Forelimb muscle (tissue), 1 donor: ENCODE measurements around the gene OR4L1. TPM values are rescaled to one million over a fixed set of nuclear protein-coding genes. Genes with fewer than 3 reads are reported as not detected.
"Not testable (repeated sequence)": the region's sequence is repeated elsewhere in the genome, so short reads cannot be mapped to it uniquely, and the experiment has no call there.

Source experiments
- DNase-seq: peaks from one replicate; pipeline ENCODE4 v3.0.0-alpha.2; 2013; ENCODE audit warnings: low read depth
- polyA plus RNA-seq: library from polyadenylated mRNA; unstranded; fragments of 120-200 nt; gene quantifications from one replicate; pipeline ENCODE4 v1.2.1, GENCODE V29; 2013; ENCODE audit not compliant: insufficient read length

Gene OR4L1, protein sequence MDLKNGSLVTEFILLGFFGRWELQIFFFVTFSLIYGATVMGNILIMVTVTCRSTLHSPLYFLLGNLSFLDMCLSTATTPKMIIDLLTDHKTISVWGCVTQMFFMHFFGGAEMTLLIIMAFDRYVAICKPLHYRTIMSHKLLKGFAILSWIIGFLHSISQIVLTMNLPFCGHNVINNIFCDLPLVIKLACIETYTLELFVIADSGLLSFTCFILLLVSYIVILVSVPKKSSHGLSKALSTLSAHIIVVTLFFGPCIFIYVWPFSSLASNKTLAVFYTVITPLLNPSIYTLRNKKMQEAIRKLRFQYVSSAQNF
- polyA plus RNA-seq: not detected

DNA sequence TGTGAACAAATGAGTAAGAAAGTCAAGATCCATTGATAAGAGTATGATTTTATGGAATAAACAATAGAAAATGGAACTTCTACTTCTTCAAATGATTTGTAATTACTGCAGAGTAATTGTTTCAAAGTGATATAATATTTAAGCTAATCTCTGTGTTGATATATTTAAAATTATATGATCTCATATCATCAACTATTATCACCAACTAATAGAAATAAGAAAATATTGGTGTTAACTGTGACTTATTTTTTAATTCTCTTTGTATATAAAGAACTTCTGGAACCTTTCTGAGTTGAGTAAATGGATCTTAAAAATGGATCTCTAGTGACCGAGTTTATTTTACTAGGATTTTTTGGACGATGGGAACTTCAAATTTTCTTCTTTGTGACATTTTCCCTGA, at the start of gene OR4L1:
Gene OR4L1 (plus strand): TSS at position 301 of the 400 bp plus-strand sequence. CDS start 0 bp downstream, at position 301.
- no peak for DNase-seq

DNA sequence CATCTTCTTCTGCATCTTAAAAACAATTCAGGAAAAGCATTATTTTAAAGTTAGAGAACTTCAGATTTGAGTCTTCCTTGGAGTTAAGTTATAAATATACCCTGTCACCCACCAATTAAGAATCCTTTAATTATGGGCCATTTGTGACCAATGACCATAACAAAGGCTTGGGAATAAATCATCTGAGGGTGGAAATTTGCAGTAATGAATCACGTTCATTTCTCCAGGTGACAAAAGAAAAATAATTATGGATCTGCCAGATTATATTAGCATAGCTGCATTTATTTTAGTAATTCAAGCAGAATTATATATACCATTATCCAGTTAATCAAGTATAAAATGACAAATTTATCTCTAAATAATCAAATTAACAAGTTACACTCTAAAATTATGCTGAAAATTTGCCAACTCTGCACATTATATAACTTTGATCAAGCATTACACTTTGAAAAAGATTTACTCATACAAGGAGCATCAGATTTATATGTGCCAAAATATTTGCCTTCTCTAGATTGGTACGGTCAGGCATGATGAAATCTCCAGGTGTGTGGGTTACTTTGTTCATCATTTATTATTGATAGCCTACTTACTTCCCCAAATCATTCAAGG, 40.5 kb upstream of the OR4L1 start, which contains the start of gene OR4K14:
Gene OR4K14 (minus strand): TSS at position 51 of the 609 bp plus-strand sequence. CDS start 4,114 bp downstream, outside the sequence.
- no peak for DNase-seq

DNA sequence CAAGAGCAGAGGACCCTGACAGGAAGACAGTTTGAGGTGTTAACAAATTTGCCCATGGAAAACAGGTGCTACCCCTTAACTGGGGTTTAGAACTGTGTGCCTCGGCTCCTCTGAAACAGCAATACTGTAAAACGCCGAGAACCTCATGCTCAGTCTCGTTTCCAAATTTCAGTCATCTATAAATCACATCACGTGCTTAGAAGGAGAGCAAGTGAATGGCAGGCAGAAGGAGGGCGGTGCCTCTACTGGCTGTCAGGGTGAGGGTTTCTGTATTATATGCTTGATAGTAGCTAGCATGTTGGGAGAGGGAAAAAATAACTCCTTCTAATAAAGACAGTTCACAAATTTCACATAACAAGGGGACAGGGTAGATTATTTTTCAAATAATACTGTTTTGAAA, 28.8 kb upstream of the OR4L1 start:
- DNase-seq: no peak

DNA sequence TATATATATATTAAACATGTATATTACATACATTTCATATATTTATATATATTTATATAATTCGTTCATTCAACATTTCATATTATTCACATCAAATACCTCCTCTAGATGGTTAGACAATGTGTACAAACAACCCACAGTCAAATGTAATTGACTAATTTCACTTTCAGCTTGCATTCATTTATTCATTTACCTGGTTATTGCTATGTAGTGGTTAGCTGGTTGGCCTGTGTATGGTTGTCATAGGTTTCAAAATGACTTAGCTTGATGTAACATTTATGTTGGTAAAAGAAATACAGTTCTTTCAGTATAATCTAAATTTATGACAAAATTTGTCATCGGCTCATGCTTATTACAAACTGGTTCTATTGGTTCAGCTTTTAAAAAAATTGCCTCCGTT, 24.4 kb upstream of the OR4L1 start:
- no peak for DNase-seq

DNA sequence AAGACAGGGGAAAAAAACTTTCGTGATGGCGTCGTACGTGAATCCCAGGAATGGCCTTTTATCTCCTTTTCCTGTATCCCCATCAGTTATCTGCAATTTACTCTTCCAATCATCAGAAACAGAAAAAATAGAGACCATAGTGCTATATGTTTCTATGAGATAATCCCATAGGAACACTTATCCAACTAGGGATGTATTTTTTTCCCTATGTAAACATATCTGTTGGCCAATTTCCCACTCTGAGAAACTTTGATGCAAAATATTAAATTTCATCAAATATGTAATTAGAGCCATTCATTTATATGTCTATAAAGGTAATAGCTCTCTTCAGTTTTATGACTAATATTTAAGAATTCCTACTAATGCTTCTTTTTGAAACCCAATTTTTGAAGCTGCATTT, 23.9 kb upstream of the OR4L1 start, which contains the start of gene OR4K13:
Gene OR4K13 (minus strand): TSS at position 101 of the 400 bp plus-strand sequence. CDS start 1,280 bp downstream, outside the sequence.
- no peak for DNase-seq

DNA sequence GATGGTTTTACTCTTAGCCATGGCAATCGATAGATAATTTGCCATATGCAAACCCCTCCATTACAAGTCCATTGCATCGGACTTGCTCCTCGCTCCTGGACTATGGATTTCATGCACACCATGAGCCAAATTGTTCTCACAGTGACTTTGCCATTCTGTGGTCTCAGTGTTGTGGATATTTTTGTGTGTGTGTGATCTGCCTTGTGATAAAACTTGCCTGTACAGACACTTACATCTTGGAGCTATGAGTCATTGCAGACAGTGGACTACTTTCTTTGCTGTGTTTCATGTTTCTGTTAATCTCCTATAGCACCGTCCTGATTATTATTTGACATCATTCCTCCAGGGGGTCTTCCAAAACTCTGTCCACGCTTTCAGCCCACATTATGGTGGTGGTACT, 15.6 kb upstream of the OR4L1 start:
- DNase-seq: no peak

DNA sequence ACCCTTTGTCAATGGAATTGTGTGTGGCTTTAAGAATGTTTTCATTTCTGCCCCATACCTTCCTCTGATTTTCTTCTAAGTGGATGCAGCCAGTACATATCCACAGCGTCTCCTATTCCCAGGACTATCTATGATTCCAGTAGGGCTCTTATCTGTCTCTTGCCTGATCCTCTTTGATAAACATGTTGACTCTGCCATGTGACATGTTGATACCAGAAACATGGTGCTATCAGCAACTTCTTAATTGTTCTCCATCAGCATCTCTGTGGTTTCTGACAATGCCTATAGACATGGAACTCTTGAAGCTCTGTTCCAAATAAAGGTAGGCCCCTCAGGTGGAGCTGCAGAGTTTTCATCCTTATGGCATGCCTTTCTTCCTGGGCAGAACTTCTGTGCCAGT, 11.6 kb upstream of the OR4L1 start:
- DNase-seq: no peak

DNA sequence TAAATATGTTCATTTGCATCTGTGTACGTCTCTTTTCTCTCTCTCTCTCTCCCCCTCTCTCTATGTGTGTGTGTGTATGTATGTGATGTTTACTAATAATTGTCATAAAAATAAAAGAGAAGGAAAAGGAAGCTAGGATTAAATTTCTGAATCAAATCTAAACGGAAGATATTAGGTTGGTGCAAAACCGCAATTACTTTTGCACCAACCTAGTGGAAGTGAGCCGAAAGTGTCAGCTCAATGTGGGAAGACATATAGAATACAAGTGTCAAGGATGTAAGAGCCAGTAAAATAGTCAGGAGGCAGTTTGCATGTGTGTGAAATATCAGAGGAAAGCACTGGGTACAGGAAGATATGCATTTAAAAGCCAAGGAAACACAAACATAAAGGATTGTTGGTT, 32.2 kb downstream of the OR4L1 start:
- no peak for DNase-seq

DNA sequence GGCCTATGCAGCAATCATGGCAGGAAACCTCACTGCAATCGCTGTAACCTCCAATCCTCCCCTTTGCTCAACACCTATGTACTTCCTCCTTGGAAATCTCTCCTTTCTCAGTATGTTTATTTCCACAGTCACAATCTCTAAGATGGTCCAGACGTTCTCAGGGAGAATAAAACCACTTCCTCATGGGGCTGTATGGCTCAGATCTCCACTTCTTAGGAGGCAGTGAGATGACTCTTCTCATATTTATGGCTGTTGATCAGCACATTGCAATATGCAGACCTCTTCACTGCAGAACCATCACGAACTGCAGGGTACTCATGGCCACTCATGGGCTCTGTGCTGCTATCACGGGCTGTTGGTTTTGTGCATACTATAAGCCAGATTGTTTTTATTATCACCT, 33.6 kb downstream of the OR4L1 start:
- no peak for DNase-seq

DNA sequence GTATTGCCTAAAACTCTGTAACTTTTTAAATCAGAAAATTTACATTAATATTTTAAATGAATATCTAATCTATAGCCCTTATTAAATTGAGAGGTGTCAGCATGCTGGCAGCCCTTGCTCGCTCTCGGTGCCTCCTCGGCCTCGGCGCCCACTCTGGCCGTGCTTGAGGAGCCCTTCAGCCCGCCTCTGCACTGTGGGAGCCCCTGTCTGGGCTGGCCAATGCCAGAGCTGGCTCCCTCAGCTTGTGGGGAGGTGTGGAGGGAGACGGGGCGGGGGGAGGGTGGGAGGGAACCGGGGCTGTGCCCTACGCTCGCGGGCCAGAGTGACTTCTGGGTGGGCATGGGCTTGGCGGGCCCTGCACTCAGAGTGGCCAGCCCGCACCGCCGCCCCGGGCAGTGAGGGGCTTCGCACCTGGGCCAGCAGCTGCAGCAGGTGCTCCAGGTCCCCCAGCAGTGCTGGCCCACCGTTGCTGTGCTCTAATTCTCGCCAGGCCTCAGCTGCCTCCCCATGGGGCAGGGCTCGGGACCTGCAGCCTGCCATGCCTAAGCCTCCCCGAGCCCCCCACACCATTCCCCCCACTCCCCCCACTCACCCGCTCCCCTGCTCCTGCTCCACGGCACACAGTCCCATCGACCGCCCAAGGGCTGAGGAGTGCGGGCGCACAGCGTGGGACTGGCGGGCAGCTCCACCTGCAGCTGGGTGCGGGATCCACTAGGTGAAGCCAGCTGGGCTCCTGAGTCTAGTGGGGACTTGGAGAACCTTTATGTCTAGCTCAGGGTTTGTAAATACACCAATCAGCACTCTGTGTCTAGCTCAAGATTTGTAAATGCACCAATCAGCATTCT, 39.3 kb downstream of the OR4L1 start:
- not testable (repeated sequence) for DNase-seq

DNA sequence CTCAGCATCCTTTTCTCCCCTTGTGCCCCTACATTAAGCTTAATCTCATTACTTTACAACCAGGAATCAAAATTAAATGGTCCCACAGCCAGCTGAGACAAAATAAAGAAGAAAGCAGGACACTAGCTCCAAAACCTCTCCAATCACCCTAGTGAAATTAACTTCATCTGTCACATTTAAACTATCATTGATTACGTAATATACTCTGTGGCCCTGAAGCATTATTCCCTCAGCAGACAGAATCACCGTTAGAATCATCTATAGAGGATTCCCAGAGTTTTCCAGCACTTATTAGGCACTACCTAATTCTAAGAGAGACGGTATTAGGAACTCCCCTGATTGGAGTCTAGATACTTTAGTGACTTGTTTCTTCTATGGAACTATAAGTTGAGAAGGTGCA, 50.6 kb downstream of the OR4L1 start, which contains the start of gene OR4K17:
Gene OR4K17 (plus strand): TSS at position 302 of the 400 bp plus-strand sequence. CDS start 6,761 bp downstream, outside the sequence.
- DNase-seq: no peak

Other genes starting within 250 kb of the OR4L1 start
- not detected for gene OR4K2, start 184.9 kb upstream of the OR4L1 start, polyA plus RNA-seq
- not detected for gene OR4K5, start 139.4 kb upstream of the OR4L1 start, polyA plus RNA-seq
- not detected for gene OR4K1, start 129.1 kb upstream of the OR4L1 start, polyA plus RNA-seq
- gene OR4K15, start 84.5 kb upstream of the OR4L1 start, polyA plus RNA-seq: not detected
- gene OR4Q2, start 57.9 kb upstream of the OR4L1 start, polyA plus RNA-seq: not detected
- not detected for gene OR4K14, start 40.7 kb upstream of the OR4L1 start, polyA plus RNA-seq
- gene OR4K13, start 24.0 kb upstream of the OR4L1 start, polyA plus RNA-seq: 0.03 TPM
- 0.03 TPM for gene OR4K17, start 50.7 kb downstream of the OR4L1 start, polyA plus RNA-seq
- gene OR4N5, start 78.8 kb downstream of the OR4L1 start, polyA plus RNA-seq: not detected
- gene OR11G2, start 130.9 kb downstream of the OR4L1 start, polyA plus RNA-seq: 0.04 TPM
- gene OR11H6, start 163.7 kb downstream of the OR4L1 start, polyA plus RNA-seq: not detected
- gene OR11H7, start 168.9 kb downstream of the OR4L1 start, polyA plus RNA-seq: 0.29 TPM
- gene OR11H4, start 179.2 kb downstream of the OR4L1 start, polyA plus RNA-seq: not detected
- 11.4 TPM for gene TTC5, start 245.9 kb downstream of the OR4L1 start, polyA plus RNA-seq